IMR-90 (cell line): Measurements from ENCODE around the gene GNG7. TPM values are rescaled to one million over a fixed set of nuclear protein-coding genes. Genes with fewer than 3 reads are reported as not detected.

Source experiments
- ATAC-seq: fragments of 200-7000 bp; cut with Tn5 transposase; 2 replicates; pipeline ENCODE4 v1.9.1; 2020; ENCODE audit warnings: low read depth, mild to moderate bottlenecking, moderate library complexity
- BruUV-seq: library from RNA; stranded (reverse); fragments of 400-500 nt; replicated peaks from 2 replicates; lab custom pipeline; 2021; lab: Mats Ljungman, UMichigan
- CTCF ChIA-PET: fragments of 300-600 bp; formaldehyde crosslinking; extraction: SDS; loops from one replicate; lab custom pipeline; 2021; ENCODE audit warnings: antibody characterized with exemption; lab: Yijun Ruan, JAX
- POLR2A ChIA-PET: fragments of 300-600 bp; sonication (Branson Sonifier 250); formaldehyde crosslinking; loops from one replicate; lab custom pipeline; 2022; ENCODE audit warnings: antibody characterized with exemption; ENCODE audit not compliant: unreplicated experiment; lab: Charles Lee
- DNase-seq: peaks from one replicate; pipeline ENCODE4 v3.0.0; 2013
- H2AFZ ChIP-seq: replicated peaks from 2 replicates; pipeline ENCODE3; 2013; ENCODE audit warnings: low read length, mild to moderate bottlenecking; ENCODE audit not compliant: poor library complexity
- H2AK5ac ChIP-seq: 2 replicates; pipeline ENCODE4 v1.6.1; 2013; ENCODE audit warnings: low read depth, low read length, inconsistent platforms
- H2AK9ac ChIP-seq: replicated peaks from 2 replicates; pipeline ENCODE3; 2013; ENCODE audit warnings: mild to moderate bottlenecking, low read depth, low read length, moderate library complexity; ENCODE audit not compliant: poor library complexity
- H2BK120ac ChIP-seq: 2 replicates; pipeline ENCODE4 v1.6.1; 2013; ENCODE audit warnings: low read depth, low read length, inconsistent platforms
- H2BK15ac ChIP-seq: 3 replicates; pipeline ENCODE4 v1.6.1; 2013; ENCODE audit warnings: low read depth, low read length, inconsistent platforms
- H2BK20ac ChIP-seq: 2 replicates; pipeline ENCODE4 v1.6.1; 2013; ENCODE audit warnings: low read depth, mild to moderate bottlenecking, inconsistent platforms, low read length, moderate library complexity
- H2BK5ac ChIP-seq: 2 replicates; pipeline ENCODE4 v1.6.1; 2013; ENCODE audit warnings: mild to moderate bottlenecking, low read depth, low read length, inconsistent platforms; ENCODE audit not compliant: poor library complexity, severe bottlenecking
- H3K14ac ChIP-seq: replicated peaks from 2 replicates; pipeline ENCODE4 v1.6.1; 2013; ENCODE audit warnings: low read depth, low read length, inconsistent platforms
- H3K18ac ChIP-seq: 2 replicates; pipeline ENCODE4 v1.6.1; 2013; ENCODE audit warnings: low read depth, low read length, control low read depth
- H3K23ac ChIP-seq: 2 replicates; pipeline ENCODE4 v1.6.1; 2013; ENCODE audit warnings: low read depth, low read length, inconsistent platforms
- H3K27ac ChIP-seq: 2 replicates; pipeline ENCODE4 v1.5.1; 2013; ENCODE audit warnings: mild to moderate bottlenecking, control low read depth, low read length; ENCODE audit not compliant: insufficient read depth
- H3K27me3 ChIP-seq: 2 replicates; pipeline ENCODE4 v1.6.1; 2013; ENCODE audit warnings: low read length; ENCODE audit not compliant: control insufficient read depth, insufficient read depth
- H3K36me3 ChIP-seq: 2 replicates; pipeline ENCODE4 v1.6.1; 2013; ENCODE audit warnings: low read length, mixed read lengths; ENCODE audit not compliant: control insufficient read depth, insufficient read depth
- H3K4ac ChIP-seq: 2 replicates; pipeline ENCODE4 v1.6.1; 2013; ENCODE audit warnings: low read depth, low read length, inconsistent platforms
- H3K4me1 ChIP-seq: 2 replicates; pipeline ENCODE4 v1.6.1; 2013; ENCODE audit warnings: low read length, mixed read lengths; ENCODE audit not compliant: control insufficient read depth, insufficient read depth
- H3K4me2 ChIP-seq: 2 replicates; pipeline ENCODE4 v1.6.1; 2013; ENCODE audit warnings: low read depth, mild to moderate bottlenecking, control low read depth, low read length, moderate library complexity
- H3K4me3 ChIP-seq: 2 replicates; pipeline ENCODE4 v1.5.1; 2013; ENCODE audit warnings: low read depth, mild to moderate bottlenecking, control low read depth, low read length, moderate library complexity; ENCODE audit not compliant: insufficient read depth
- H3K56ac ChIP-seq: 2 replicates; pipeline ENCODE4 v1.6.1; 2013; ENCODE audit warnings: low read length, inconsistent platforms; ENCODE audit not compliant: insufficient read depth; ENCODE audit errors: extremely low read depth
- H3K79me1 ChIP-seq, 2 experiments: 2 replicates each; pipeline ENCODE4 v1.6.1; 2013; ENCODE audit warnings: low read length in 2 of 2, inconsistent platforms in 1 of 2, low read depth in 1 of 2
- H3K9ac ChIP-seq: 2 replicates; pipeline ENCODE4 v1.6.1; 2013; ENCODE audit warnings: low read depth, low read length, control low read depth
- H3K9me1 ChIP-seq: 2 replicates; pipeline ENCODE4 v1.6.1; 2013; ENCODE audit warnings: low read length, inconsistent platforms; ENCODE audit not compliant: insufficient read depth
- H3K9me3 ChIP-seq: 2 replicates; pipeline ENCODE4 v1.6.1; 2013; ENCODE audit warnings: low read length; ENCODE audit not compliant: control insufficient read depth, insufficient read depth
- H4K20me1 ChIP-seq: 2 replicates; pipeline ENCODE4 v1.6.1; 2013; ENCODE audit warnings: low read length, inconsistent platforms; ENCODE audit not compliant: insufficient read depth
- H4K5ac ChIP-seq: 2 replicates; pipeline ENCODE4 v1.6.1; 2013; ENCODE audit warnings: mild to moderate bottlenecking, low read depth, low read length, control low read depth
- H4K8ac ChIP-seq, 2 experiments: 2 replicates each; pipeline ENCODE4 v1.6.1; 2013; ENCODE audit warnings: low read depth in 2 of 2, low read length in 2 of 2, control low read depth in 1 of 2, inconsistent platforms in 1 of 2
- H4K91ac ChIP-seq: 2 replicates; pipeline ENCODE4 v1.6.1; 2013; ENCODE audit warnings: low read depth, low read length, inconsistent platforms; ENCODE audit not compliant: insufficient read depth
- BHLHE40 ChIP-seq: fragments of 150-350 bp; IDR thresholded peaks from 2 replicates; pipeline ENCODE4 v1.6.1; 2016; ENCODE audit warnings: mild to moderate bottlenecking, low read depth, low read length
- CEBPB ChIP-seq: IDR thresholded peaks from 2 replicates; pipeline ENCODE4 v1.6.1; 2012; ENCODE audit warnings: low read depth, low read length, improper control_type of control experiment
- CTCF ChIP-seq: conservative IDR thresholded peaks from 2 replicates; pipeline ENCODE4 v1.5.1; 2012; ENCODE audit warnings: mild to moderate bottlenecking, low read depth, low read length, improper control_type of control experiment
- FOS ChIP-seq: fragments of 150-350 bp; IDR thresholded peaks from 2 replicates; pipeline ENCODE4 v1.6.1; 2016; ENCODE audit warnings: low read depth, low read length
- MAFK ChIP-seq: IDR thresholded peaks from 2 replicates; pipeline ENCODE4 v1.6.1; 2012; ENCODE audit warnings: low read depth, low read length, improper control_type of control experiment
- MAZ ChIP-seq: IDR thresholded peaks from 2 replicates; pipeline ENCODE4 v1.6.1; 2012; ENCODE audit warnings: low read depth, mild to moderate bottlenecking, low read length, improper control_type of control experiment, moderate library complexity, borderline replicate concordance
- MXI1 ChIP-seq: IDR thresholded peaks from 2 replicates; pipeline ENCODE4 v1.6.1; 2012; ENCODE audit warnings: low read depth, mild to moderate bottlenecking, low read length, moderate library complexity, borderline replicate concordance
- NFE2L2 ChIP-seq: fragments of 150-350 bp; IDR thresholded peaks from 2 replicates; pipeline ENCODE4 v1.6.1; 2016; ENCODE audit warnings: low read depth, mild to moderate bottlenecking, low read length
- POLR2A ChIP-seq: IDR thresholded peaks from 2 replicates; pipeline ENCODE4 v1.6.1; 2012; ENCODE audit warnings: mild to moderate bottlenecking, low read depth, low read length
- RAD21 ChIP-seq: IDR thresholded peaks from 2 replicates; pipeline ENCODE4 v1.6.1; 2012; ENCODE audit warnings: low read length, improper control_type of control experiment
- RCOR1 ChIP-seq: IDR thresholded peaks from 2 replicates; pipeline ENCODE4 v1.6.1; 2012; ENCODE audit warnings: mild to moderate bottlenecking, low read length, improper control_type of control experiment; ENCODE audit not compliant: insufficient replicate concordance
- RFX5 ChIP-seq: IDR thresholded peaks from 2 replicates; pipeline ENCODE4 v1.8.0; 2012; ENCODE audit warnings: low read depth, mild to moderate bottlenecking, low read length, moderate library complexity
- SMC3 ChIP-seq: fragments of 150-350 bp; IDR thresholded peaks from 2 replicates; pipeline ENCODE4 v1.6.1; 2016; ENCODE audit warnings: low read depth, mild to moderate bottlenecking, antibody characterized with exemption, low read length, moderate library complexity
- USF2 ChIP-seq: fragments of 150-350 bp; IDR thresholded peaks from 2 replicates; pipeline ENCODE4 v1.6.1; 2017; ENCODE audit warnings: mild to moderate bottlenecking, antibody characterized with exemption, low read length, low read depth
- WGBS, 2 experiments: methylation state at CpG; one replicate each; pipeline versions ENCODE4 v1.1.5 to v1.1.7; 2013; ENCODE audit warnings: missing lambda C conversion rate in 2 of 2; ENCODE audit not compliant: insufficient read length in 1 of 2; ENCODE audit errors: extremely low coverage in 2 of 2; 5-methylcytosine and 5-hydroxymethylcytosine counted together
- dilution Hi-C: fragments of 300-500 bp; cut with HindIII; formaldehyde crosslinking; loops from one replicate; pipeline ENCODE4 v1.14.3; 2018; ENCODE audit warnings: low sequenced_read_pairs; ENCODE audit not compliant: unreplicated experiment
- in situ Hi-C: fragments of 300-500 bp; cut with MboI; formaldehyde crosslinking; loops from 3 replicates; pipeline ENCODE4 v1.14.3; 2019; ENCODE audit warnings: low sequenced_read_pairs, inconsistent platforms, mixed read lengths
- intact Hi-C: fragments of 100-400 bp; cut with micrococcal nuclease; formaldehyde crosslinking; loops from 2 replicates; pipeline ENCODE4 v1.10.0; 2022
- polyA plus RNA-seq, 3 experiments: library from polyadenylated mRNA; depleted of rRNA; stranded (reverse); fragments of >200 nt; gene quantifications; 2 replicates each; pipeline ENCODE4 v1.2.3, GENCODE V29; 2012; ENCODE audit warnings: low replicate concordance in 1 of 3
- total RNA-seq: library from RNA; depleted of rRNA; stranded (reverse); fragments of >200 nt; gene quantifications from 2 replicates; pipeline ENCODE4 v1.2.3, GENCODE V29; 2012

GNG7 gene
- total and polyA plus RNA-seq, 2 of the 4 experiments (the other 2 are of a cell fraction), result under 0.01 to 0.21 TPM

GRCh38 chr19:2547721-2548120 is 154.8 kb downstream of the GNG7 start:
- no peaks in the 10 kb centered on the region for H3K27me3 ChIP-seq
- H3K18ac ChIP-seq, result no peak overlapping the region
- no peaks in the 10 kb centered on the region for H3K9me3 ChIP-seq
- H3K79me1 ChIP-seq, result peaks cover 0 to 26% of the 10 kb centered on the region in 2 experiments; a peak in 2 of 4 replicates
- 0 out of 4 replicates have a peak overlapping the region, but pooled peaks of 1 of the 2 experiments have one; percentile 27 for H4K8ac ChIP-seq
- ATAC-seq, result no peak
- H3K9ac ChIP-seq, result no peak overlapping the region
- H4K5ac ChIP-seq, result no peak overlapping the region
- H2AK9ac ChIP-seq, result peak overlapping the region; percentile 21
- H3K27ac ChIP-seq, result no peak overlapping the region
- no peaks in the 10 kb centered on the region for H3K36me3 ChIP-seq
- ChIA-PET CTCF (no interaction called here), POLR2A (no interaction called here)
- H2BK120ac ChIP-seq, result peak overlapping the region; percentile 48
- intact Hi-C loops (no loop called here), dilution Hi-C loops (no loop called here), in situ Hi-C loops (no loop called here)
- BruUV-seq, result no TSS peak
- peak overlapping the region; percentile 62 for H3K4ac ChIP-seq
- DNase-seq, result no peak
- no peak overlapping the region for H3K23ac ChIP-seq
- H3K4me2 ChIP-seq, result no peak overlapping the region
- peaks cover 19% of the 10 kb centered on the region for H3K4me1 ChIP-seq
- WGBS, 2 experiments, result 94% methylated on average over 5 of the region's 9 CpGs; no CpG with 5 or more reads in 1 of the 2 experiments
- H3K56ac ChIP-seq, result no peak overlapping the region
- no peak overlapping the region for H3K14ac ChIP-seq
- peak overlapping the region; percentile 32; the same call in 1 of the 2 replicates for H4K91ac ChIP-seq
- peak overlapping the region; percentile 55; the same call in 1 of the 3 replicates for H2BK15ac ChIP-seq
- no peak for TF ChIP-seq USF2
- no peak for TF ChIP-seq CTCF
- TF ChIP-seq FOS, result no peak
- TF ChIP-seq CEBPB, result no peak
- TF ChIP-seq RFX5, result no peak
- no peak for TF ChIP-seq NFE2L2
- no peak for TF ChIP-seq POLR2A
- TF ChIP-seq RAD21, result no peak
- no peak for TF ChIP-seq MAZ
- no peak for TF ChIP-seq MAFK
- no peak for TF ChIP-seq SMC3
- no peak for TF ChIP-seq MXI1
- TF ChIP-seq BHLHE40, result no peak
- no peak for TF ChIP-seq RCOR1
- H2AK5ac ChIP-seq, result 0 out of 2 replicates have a peak overlapping the region, but pooled peaks have one; percentile 61
- peaks cover 12% of the 10 kb centered on the region for H3K9me1 ChIP-seq
- H3K4me3 ChIP-seq, result no peak overlapping the region
- no peak overlapping the region for H2AFZ ChIP-seq
- H4K20me1 ChIP-seq, result no peaks in the 10 kb centered on the region
- no peak overlapping the region for H2BK20ac ChIP-seq
- H2BK5ac ChIP-seq, result no peak overlapping the region
